Spleen (tissue), 11 donors: Measurements from ENCODE around the gene SLAMF9. TPM values are rescaled to one million over a fixed set of nuclear protein-coding genes. Genes with fewer than 3 reads are reported as not detected.

Experiments
- DNase-seq: peaks from one replicate; pipeline ENCODE4 v3.0.0-alpha.2; 2020
- H3K27ac ChIP-seq, 8 donors: fragments of 200-600 bp; sonication (generic) in 7 of 8; 1 replicate in 4 of 8; 2 replicates in 4 of 8; pipeline versions ENCODE4 v1.5.0 to v1.8.0; 2016 to 2021; ENCODE audit warnings: inconsistent platforms in 4 of 8, mild to moderate bottlenecking in 4 of 8, moderate library complexity in 1 of 8
- H3K27me3 ChIP-seq, 7 donors: fragments of 200-600 bp; sonication (generic) in 6 of 7; replicated peaks in 1 of 7; 1 replicate in 4 of 7; 2 replicates in 3 of 7; pipeline versions ENCODE4 v1.5.0 to v1.8.0; 2016 to 2021; ENCODE audit warnings: inconsistent platforms in 3 of 7, mild to moderate bottlenecking in 1 of 7
- H3K36me3 ChIP-seq, 6 donors: fragments of 200-600 bp; sonication (generic) in 5 of 6; 1 replicate in 4 of 6; 2 replicates in 2 of 6; pipeline versions ENCODE4 v1.5.0 to v1.8.0; 2016 to 2021; ENCODE audit warnings: inconsistent platforms in 2 of 6
- H3K4me1 ChIP-seq, 6 donors: fragments of 200-600 bp; sonication (generic) in 5 of 6; 1 replicate in 3 of 6; 2 replicates in 3 of 6; pipeline versions ENCODE4 v1.5.0 to v1.8.0; 2016 to 2021; ENCODE audit warnings: inconsistent platforms in 3 of 6
- H3K4me3 ChIP-seq, 8 donors: fragments of 200-600 bp; sonication (generic) in 7 of 8; 1 replicate in 4 of 8; 2 replicates in 4 of 8; pipeline versions ENCODE4 v1.5.0 to v1.8.0; 2016 to 2021; ENCODE audit warnings: inconsistent platforms in 4 of 8, mild to moderate bottlenecking in 4 of 8, moderate library complexity in 2 of 8
- H3K9me3 ChIP-seq, 8 donors: fragments of 200-600 bp; sonication (generic) in 7 of 8; 1 replicate in 4 of 8; 2 replicates in 4 of 8; pipeline versions ENCODE4 v1.5.0 to v1.8.0; 2016 to 2021; ENCODE audit warnings: inconsistent platforms in 4 of 8
- CTCF ChIP-seq, 11 experiments: fragments of 200-600 bp in 7 of 11; fragments of 450-650 bp in 4 of 11; sonication (generic) in 4 of 11; IDR thresholded peaks in 8 of 11; conservative IDR thresholded peaks in 3 of 11; 1 replicate in 7 of 11; 2 replicates in 4 of 11; pipeline versions ENCODE4 v1.4.0 to v1.8.0; 2016 to 2021; ENCODE audit warnings: antibody characterized with exemption in 11 of 11, inconsistent platforms in 4 of 11, mild to moderate bottlenecking in 1 of 11
- POLR2A ChIP-seq, 3 donors: fragments of 450-650 bp; IDR thresholded peaks; one replicate each; pipeline ENCODE4 v1.5.1; 2017; ENCODE audit warnings: antibody characterized with exemption in 3 of 3, mild to moderate bottlenecking in 1 of 3
- POLR2AphosphoS5 ChIP-seq, 3 donors: sonication (generic); formaldehyde crosslinking; IDR thresholded peaks; one replicate each; pipeline ENCODE4 v1.5.1; 2017; ENCODE audit warnings: antibody characterized with exemption in 3 of 3
- WGBS, 5 donors: extraction: QIAGEN DNeasy Blood & Tissue Kit in 3 of 5; methylation state at CpG; one replicate each; pipeline versions ENCODE4 v1.1.5 to v1.1.7; 2013 to 2018; 5-methylcytosine and 5-hydroxymethylcytosine counted together
- intact Hi-C: fragments of 100-400 bp; cut with DNase I; formaldehyde crosslinking; loops from one replicate; pipeline ENCODE4 v1.15.0; 2023; ENCODE audit warnings: low total_unique reads
- polyA plus RNA-seq, 3 donors: library from polyadenylated mRNA; stranded (reverse); fragments of 200-250 nt; gene quantifications; one replicate each; pipeline ENCODE4 v1.2.1, GENCODE V29; 2013
- total RNA-seq, 7 donors: library from RNA; depleted of rRNA in 3 of 7; stranded (reverse); fragments of >200 nt in 3 of 7; fragmentation: NEBNext Ultra II Directional in 4 of 7; extraction: Animal tissue kit (Norgen Biotek cat#: 25700) in 4 of 7; gene quantifications; one replicate each; pipeline versions ENCODE4 v1.1.0 to v1.2.1, GENCODE V29; 2016 to 2021
- donor health status: healthy with polysubstance abuse.
- donor health status: DM: no; HTN: no; CAD: no; lungs with moderate emphysema.
- donor health status: DM: no; HTN: no; CAD: no.
- donor health status: Bipolar disorder and iron deficiency.
- donor health status: healthy.
- donor health status: DM: no; HTN: no; CAD: no.
- donor health status: DM: yes; HTN: yes; CAD: no.

The SLAMF9 gene
- total and polyA plus RNA-seq, 10 donors: 0.14 to 1.3 (median 0.46) TPM; not detected in 4

- intact Hi-C loops: no loop called here
- Histone ChIP-seq H3K36me3 (no peaks in the 10 kb centered on the region), H3K27me3 (peaks cover 0 to 21% (median 0%) of the 10 kb centered on the region in 7 donors), H3K27ac (no peak overlapping the region), H3K9me3 (no peaks in the 10 kb centered on the region), H3K4me3 (no peak overlapping the region), H3K4me1 (no peaks in the 10 kb centered on the region)
- no peak for TF ChIP-seq CTCF (IDR thresholded peaks at IDR 0.05 in 8 of 11, conservative IDR thresholded peaks at IDR 0.05 in 3 of 11)
- TF ChIP-seq POLR2A (IDR thresholded peaks at IDR 0.05): no peak
- no peak for TF ChIP-seq POLR2AphosphoS5 (IDR thresholded peaks at IDR 0.05)
- 83 to 97% (median 90%) methylated on average over 2 of the region's 2 CpGs for WGBS, 5 donors
- no peak for DNase-seq
Measured at GRCh38 chr1:159965263-159965662, 11.2 kb upstream of the SLAMF9 start.

- no peak for TF ChIP-seq CTCF (IDR thresholded peaks at IDR 0.05 in 8 of 11, conservative IDR thresholded peaks at IDR 0.05 in 3 of 11)
- no peak for TF ChIP-seq POLR2AphosphoS5 (IDR thresholded peaks at IDR 0.05)
- TF ChIP-seq POLR2A (IDR thresholded peaks at IDR 0.05): no peak
- Histone ChIP-seq H3K4me1 (no peaks in the 10 kb centered on the region), H3K9me3 (no peaks in the 10 kb centered on the region), H3K27ac (no peak overlapping the region), H3K4me3 (no peak overlapping the region), H3K27me3 (peaks cover 0 to 11% (median 0%) of the 10 kb centered on the region in 7 donors), H3K36me3 (no peaks in the 10 kb centered on the region)
- WGBS, 5 donors: 68 to 77% (median 76%) methylated on average over 3 of the region's 3 CpGs
- DNase-seq: no peak
- intact Hi-C loops: no loop called here
Measured at GRCh38 chr1:159964144-159964543, 10.1 kb upstream of the SLAMF9 start.

- no peaks in the 10 kb centered on the region for H3K4me1 ChIP-seq
- intact Hi-C loops: no loop called here
- no peak for DNase-seq
- no peak overlapping the region for H3K4me3 ChIP-seq
- H3K27ac ChIP-seq: no peak overlapping the region
- WGBS, 5 donors: 93 to 98% (median 94%) methylated on average over 11 of the region's 11 CpGs
- H3K27me3 ChIP-seq: no peaks in the 10 kb centered on the region
- H3K9me3 ChIP-seq: no peaks in the 10 kb centered on the region
- TF ChIP-seq POLR2A (IDR thresholded peaks at IDR 0.05) (no peak), CTCF (IDR thresholded peaks at IDR 0.05 in 8 of 11, conservative IDR thresholded peaks at IDR 0.05 in 3 of 11) (no peak), POLR2AphosphoS5 (IDR thresholded peaks at IDR 0.05) (no peak)
- H3K36me3 ChIP-seq: no peaks in the 10 kb centered on the region
Measured at GRCh38 chr1:159962176-159962575, 8.1 kb upstream of the SLAMF9 start.

- no peaks in the 10 kb centered on the region for H3K27me3 ChIP-seq
- TF ChIP-seq POLR2A (IDR thresholded peaks at IDR 0.05) (no peak), CTCF (IDR thresholded peaks at IDR 0.05 in 8 of 11, conservative IDR thresholded peaks at IDR 0.05 in 3 of 11) (no peak), POLR2AphosphoS5 (IDR thresholded peaks at IDR 0.05) (no peak)
- 88 to 95% (median 93%) methylated on average over 15 of the region's 15 CpGs for WGBS, 5 donors
- intact Hi-C loops: no loop called here
- H3K27ac ChIP-seq: no peak overlapping the region
- no peak overlapping the region for H3K4me3 ChIP-seq
- H3K9me3 ChIP-seq: no peaks in the 10 kb centered on the region
- no peak for DNase-seq
- no peaks in the 10 kb centered on the region for H3K4me1 ChIP-seq
- no peaks in the 10 kb centered on the region for H3K36me3 ChIP-seq
Measured at GRCh38 chr1:159961636-159962035, 7.6 kb upstream of the SLAMF9 start.
